Measurements from ENCODE around the gene FKRP. TPM values are rescaled to one million over a fixed set of nuclear protein-coding genes. Genes with fewer than 3 reads are reported as not detected.

The FKRP gene
- total RNA-seq, 1 experiment from 2014 or later: 23.9 TPM

- TSS peak; percentile 16 for BruUV-seq (replicated peaks)
- Mint-ChIP-seq H3K4me3 (ENCODE audit: unreplicated experiment) (peak overlapping the region; percentile 97), H3K9me3 (ENCODE audit: unreplicated experiment) (no peaks in the 10 kb centered on the region), H3K4me1 (ENCODE audit: insufficient read depth, unreplicated experiment) (peaks cover 28% of the 10 kb centered on the region), H3K36me3 (ENCODE audit: insufficient read depth, unreplicated experiment) (peaks cover 20% of the 10 kb centered on the region), H3K27ac (ENCODE audit: low read depth, unreplicated experiment) (peak overlapping the region; percentile 88), H3K27me3 (ENCODE audit: insufficient read depth, unreplicated experiment) (no peaks in the 10 kb centered on the region)
- ChIA-PET POLR2A (interaction anchor here (0.7 to 2.2 kb wide), 7 partner anchors 30 to 335 kb away, joined by 3 to 14 read pairs (median 4); partner anchors contain the start of gene SLC1A5), CTCF (interaction anchor here (0.6 to 1.7 kb wide), 4 partner anchors 8 to 379 kb away, joined by 3 to 7 read pairs (median 4); no protein-coding TSS in a partner anchor)
- no peak for DNase-seq (ENCODE audit: unreplicated experiment)
- intact Hi-C loops (cut with micrococcal nuclease): no loop called here
- no peak for TF ChIP-seq CTCF (IDR thresholded peaks at IDR 0.05; ENCODE audit: unreplicated experiment)
These were observed 1.7 kb upstream of the FKRP start for GRCh38 chr19:46744005-46744691.

DNA sequence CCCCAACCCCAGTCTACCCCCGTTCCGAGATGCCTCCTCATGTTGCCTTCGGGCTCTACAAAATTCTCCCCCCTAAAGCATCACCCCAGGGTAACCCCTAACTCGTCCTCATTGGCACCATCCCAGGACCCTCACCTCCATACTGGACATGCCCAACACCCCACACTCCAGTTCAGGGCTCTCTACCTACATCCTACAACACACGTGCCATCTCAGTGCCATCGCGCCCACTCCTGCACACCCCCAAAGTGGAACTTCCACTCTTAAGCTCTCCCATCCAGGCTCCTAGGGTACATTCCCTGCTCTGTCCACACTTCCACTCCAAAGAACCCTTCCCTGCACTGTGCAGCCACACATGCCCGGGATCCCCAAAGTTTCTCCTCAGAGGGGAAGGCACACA is 827 bp upstream of the FKRP start:
- peaks cover 28% of the 10 kb centered on the region for H3K4me1 Mint-ChIP-seq (ENCODE audit: insufficient read depth, unreplicated experiment)
- peak overlapping the region; percentile 97 for H3K4me3 Mint-ChIP-seq (ENCODE audit: unreplicated experiment)
- DNase-seq (ENCODE audit: unreplicated experiment): no peak
- CTCF ChIA-PET: interaction anchor here (1.4 to 1.7 kb wide), 2 partner anchors 13 to 97 kb away, joined by 4 to 7 read pairs; no protein-coding TSS in a partner anchor
- H3K36me3 Mint-ChIP-seq (ENCODE audit: insufficient read depth, unreplicated experiment): peaks cover 21% of the 10 kb centered on the region
- no peaks in the 10 kb centered on the region for H3K27me3 Mint-ChIP-seq (ENCODE audit: insufficient read depth, unreplicated experiment)
- POLR2A ChIA-PET: interaction anchor here (0.5 to 2.2 kb wide), 11 partner anchors 8 to 334 kb away, joined by 3 to 14 read pairs (median 3); partner anchors contain the start of gene SLC1A5
- no peak for TF ChIP-seq CTCF (IDR thresholded peaks at IDR 0.05; ENCODE audit: unreplicated experiment)
- no peaks in the 10 kb centered on the region for H3K9me3 Mint-ChIP-seq (ENCODE audit: unreplicated experiment)
- H3K27ac Mint-ChIP-seq (ENCODE audit: low read depth, unreplicated experiment): peak overlapping the region; percentile 88
- intact Hi-C loops (cut with micrococcal nuclease): loop anchor here (5.0 kb wide), 1 partner anchor 37 kb away; no protein-coding TSS in a partner anchor
- BruUV-seq (replicated peaks): no TSS peak

- H3K27me3 Mint-ChIP-seq (ENCODE audit: insufficient read depth, unreplicated experiment): no peaks in the 10 kb centered on the region
- peaks cover 25% of the 10 kb centered on the region for H3K36me3 Mint-ChIP-seq (ENCODE audit: insufficient read depth, unreplicated experiment)
- no peak for TF ChIP-seq CTCF (IDR thresholded peaks at IDR 0.05; ENCODE audit: unreplicated experiment)
- H3K27ac Mint-ChIP-seq (ENCODE audit: low read depth, unreplicated experiment): peak within 1 kb of the TSS; percentile 88
- BruUV-seq (replicated peaks): no TSS peak
- POLR2A ChIA-PET: interaction anchor here (2.2 kb wide), 1 partner anchor 32 kb away, joined by 14 read pairs; no protein-coding TSS in a partner anchor
- intact Hi-C loops (cut with micrococcal nuclease): loop anchor here (5.0 kb wide), 1 partner anchor 36 kb away; no protein-coding TSS in a partner anchor
- peaks cover 19% of the 10 kb centered on the region for H3K4me1 Mint-ChIP-seq (ENCODE audit: insufficient read depth, unreplicated experiment)
- DNase-seq (ENCODE audit: unreplicated experiment): no peak
- CTCF ChIA-PET: interaction anchor here (0.8 to 1.0 kb wide), 2 partner anchors 11 to 48 kb away, joined by 3 to 4 read pairs; no protein-coding TSS in a partner anchor
- peak within 1 kb of the TSS; percentile 97 for H3K4me3 Mint-ChIP-seq (ENCODE audit: unreplicated experiment)
- H3K9me3 Mint-ChIP-seq (ENCODE audit: unreplicated experiment): no peaks in the 10 kb centered on the region
These were observed 612 bp downstream of the FKRP start, which contains the start of gene STRN4 for GRCh38 chr19:46746281-46747057. Gene STRN4 (minus strand): TSS chr19:46746450. CDS start chr19:46746430, 20 bp downstream.
